HCT116 (cell line): ENCODE results near the gene TMEM98. TPM values are rescaled to one million over a fixed set of nuclear protein-coding genes. Genes with fewer than 3 reads are reported as not detected.

Experiments used
- ATAC-seq: fragments of 200-7000 bp; cut with Tn5 transposase; 2 replicates; pipeline ENCODE4 v1.9.1; 2020; ENCODE audit warnings: mild to moderate bottlenecking, moderate library complexity
- BruUV-seq: library from RNA; stranded (reverse); fragments of 400-500 nt; replicated peaks from 2 replicates; lab custom pipeline; 2021; lab: Mats Ljungman, UMichigan
- CTCF ChIA-PET: fragments of 300-600 bp; sonication (Branson Sonifier 250); formaldehyde crosslinking; loops from one replicate; lab custom pipeline; 2021; ENCODE audit warnings: antibody characterized with exemption; lab: Charles Lee
- POLR2A ChIA-PET: fragments of 300-600, 350-600 bp; sonication (Branson Sonifier 250); formaldehyde crosslinking; loops from one replicate; lab custom pipeline; 2021; ENCODE audit warnings: antibody characterized with exemption; lab: Charles Lee
- RAD21 ChIA-PET, 2 experiments: fragments of 300-600 bp; sonication (Branson Sonifier 250); formaldehyde crosslinking; loops; one replicate each; lab custom pipeline; 2023; ENCODE audit warnings: low total read pairs in 2 of 2; ENCODE audit not compliant: uncharacterized antibody in 2 of 2, unreplicated experiment in 2 of 2, low non-redundant PET in 1 of 2; lab: Charles Lee
- DNase-seq: peaks from one replicate; pipeline ENCODE4 v3.0.0-alpha.2; 2010; ENCODE audit warnings: low read depth, low spot score
- H2AFZ ChIP-seq: fragments of 200-600 bp; shearing (Covaris generic), sonication (generic); 2 replicates; pipeline ENCODE4 v1.6.1; 2017; ENCODE audit warnings: low read depth, mixed run types, mixed read lengths, antibody characterized with exemption, low read length; ENCODE audit not compliant: poor library complexity, severe bottlenecking
- H3K27ac ChIP-seq: 2 replicates; pipeline ENCODE4 v1.5.1; 2012; ENCODE audit warnings: low read depth, low read length
- H3K27me3 ChIP-seq: fragments of 200-600 bp; sonication (generic); 2 replicates; pipeline ENCODE4 v1.6.1; 2016; ENCODE audit warnings: mixed run types, low read length, mixed read lengths; ENCODE audit not compliant: insufficient read depth
- H3K36me3 ChIP-seq, 2 experiments: fragments of 200-500 bp in 1 of 2; fragments of 200-600 bp in 1 of 2; sonication (Bioruptor generic) in 1 of 2; sonication (generic) in 1 of 2; 2 replicates each; pipeline versions ENCODE4 v1.5.1 to v1.6.1; 2014 to 2016; ENCODE audit warnings: low read length in 2 of 2, inconsistent platforms in 1 of 2, mixed read lengths in 1 of 2, mixed run types in 1 of 2; ENCODE audit not compliant: insufficient read depth in 2 of 2, control insufficient read depth in 1 of 2
- H3K4me1 ChIP-seq, 2 experiments: fragments of 200-600 bp in 1 of 2; sonication (generic) in 1 of 2; 2 replicates each; pipeline versions ENCODE4 v1.5.1 to v1.6.1; 2012 to 2017; ENCODE audit warnings: low read length in 2 of 2, inconsistent platforms in 1 of 2, mild to moderate bottlenecking in 1 of 2, mixed read lengths in 1 of 2, mixed run types in 1 of 2, moderate library complexity in 1 of 2; ENCODE audit not compliant: insufficient read depth in 2 of 2, control insufficient read depth in 1 of 2
- H3K4me2 ChIP-seq: fragments of 200-600 bp; sonication (generic); 2 replicates; pipeline ENCODE4 v1.6.1; 2017; ENCODE audit warnings: mixed run types, low read length, mixed read lengths
- H3K4me3 ChIP-seq, 2 experiments: fragments of 200-600 bp in 1 of 2; sonication (generic) in 1 of 2; replicated peaks in 1 of 2; 2 replicates each; pipeline ENCODE4 v1.5.1; 2011 to 2016; ENCODE audit warnings: low read length in 2 of 2, control low read depth in 1 of 2, low read depth in 1 of 2, mild to moderate bottlenecking in 1 of 2, mixed read lengths in 1 of 2, mixed run types in 1 of 2
- H3K79me2 ChIP-seq: fragments of 200-600 bp; sonication (generic); 2 replicates; pipeline ENCODE4 v1.6.1; 2017; ENCODE audit warnings: mild to moderate bottlenecking, mixed run types, low read length, moderate library complexity, mixed read lengths; ENCODE audit not compliant: insufficient read depth
- H3K9ac ChIP-seq: fragments of 200-600 bp; sonication (generic); 2 replicates; pipeline ENCODE4 v1.6.1; 2016; ENCODE audit warnings: low read length, mixed read lengths
- H3K9me2 ChIP-seq: fragments of 200-600 bp; sonication (generic), shearing (Covaris generic); 2 replicates; pipeline ENCODE4 v1.6.1; 2017; ENCODE audit warnings: mixed run types, mild to moderate bottlenecking, moderate library complexity; ENCODE audit not compliant: insufficient read depth
- H3K9me3 ChIP-seq, 2 experiments: fragments of 200-500 bp in 1 of 2; fragments of 200-600 bp in 1 of 2; sonication (Bioruptor generic) in 1 of 2; sonication (generic) in 1 of 2; 2 replicates each; pipeline ENCODE4 v1.6.1; 2014 to 2017; ENCODE audit warnings: low read length in 2 of 2, mixed read lengths in 2 of 2, inconsistent platforms in 1 of 2, low read depth in 1 of 2, mild to moderate bottlenecking in 1 of 2, mixed run types in 1 of 2, moderate library complexity in 1 of 2; ENCODE audit not compliant: control insufficient read depth in 1 of 2, insufficient read depth in 1 of 2
- H4K20me1 ChIP-seq: fragments of 200-600 bp; sonication (generic), shearing (Covaris generic); 2 replicates; pipeline ENCODE4 v1.6.1; 2017; ENCODE audit warnings: mixed run types, mild to moderate bottlenecking, moderate library complexity; ENCODE audit not compliant: insufficient read depth
- ATF3 ChIP-seq: IDR thresholded peaks from 2 replicates; pipeline ENCODE4 v1.6.1; 2012
- CBX3 ChIP-seq: IDR thresholded peaks from 2 replicates; pipeline ENCODE4 v1.6.1; 2012; ENCODE audit warnings: low read depth
- CEBPB ChIP-seq: IDR thresholded peaks from 2 replicates; pipeline ENCODE4 v1.6.1; 2012; ENCODE audit warnings: low read depth
- CTCF ChIP-seq, 3 experiments: fragments of 200-600 bp in 1 of 3; sonication (generic) in 1 of 3; IDR thresholded peaks in 2 of 3; conservative IDR thresholded peaks in 1 of 3; 2 replicates each; pipeline ENCODE4 v1.5.1; 2012 to 2017; ENCODE audit warnings: low read depth in 2 of 3, low read length in 2 of 3, antibody characterized with exemption in 1 of 3, borderline replicate concordance in 1 of 3, control low read depth in 1 of 3, mild to moderate bottlenecking in 1 of 3, mixed read lengths in 1 of 3, mixed run types in 1 of 3, moderate library complexity in 1 of 3; ENCODE audit not compliant: insufficient read depth in 1 of 3
- EZH2 ChIP-seq: fragments of 200-600 bp; sonication (generic); IDR thresholded peaks from 2 replicates; pipeline ENCODE4 v1.6.1; 2017; ENCODE audit warnings: antibody characterized with exemption, mixed run types
- EZH2phosphoT487 ChIP-seq: fragments of 200-600 bp; IDR thresholded peaks from 2 replicates; pipeline ENCODE4 v1.6.1; 2018; ENCODE audit warnings: antibody characterized with exemption, borderline replicate concordance
- POLR2AphosphoS5 ChIP-seq: IDR thresholded peaks from 2 replicates; pipeline ENCODE4 v1.6.1; 2011; ENCODE audit warnings: mild to moderate bottlenecking, low read depth, low read length, moderate library complexity
- RAD21 ChIP-seq: IDR thresholded peaks from 2 replicates; pipeline ENCODE4 v1.6.1; 2012; ENCODE audit warnings: low read depth, mild to moderate bottlenecking
- SIN3A ChIP-seq: IDR thresholded peaks from 2 replicates; pipeline ENCODE4 v1.6.1; 2012; ENCODE audit warnings: low read depth
- SP1 ChIP-seq: IDR thresholded peaks from 2 replicates; pipeline ENCODE4 v1.6.1; 2012; ENCODE audit warnings: low read depth
- SRF ChIP-seq: IDR thresholded peaks from 2 replicates; pipeline ENCODE4 v1.6.1; 2012; ENCODE audit warnings: low read depth
- TCF7L2 ChIP-seq: IDR thresholded peaks from 2 replicates; pipeline ENCODE4 v1.7.0; 2011; ENCODE audit warnings: borderline replicate concordance, inconsistent platforms; ENCODE audit not compliant: insufficient read depth, insufficient read length; ENCODE audit errors: extremely low read depth
- ZFX ChIP-seq: fragments of 450-650 bp; IDR thresholded peaks from 2 replicates; pipeline ENCODE4 v1.6.1; 2017
- ZNF274 ChIP-seq: fragments of 200-500 bp; sonication (Bioruptor generic); IDR thresholded peaks from 2 replicates; pipeline ENCODE4 v1.6.1; 2014; ENCODE audit warnings: mild to moderate bottlenecking, low read depth, low read length, inconsistent platforms
- intact Hi-C: fragments of 100-400 bp; cut with micrococcal nuclease; formaldehyde crosslinking; loops from 2 replicates; pipeline ENCODE4 v1.10.0; 2022
- total RNA-seq: library from RNA; stranded (reverse); gene quantifications from one replicate; pipeline ENCODE4 v1.2.1, GENCODE V29; 2021; ENCODE audit not compliant: unreplicated experiment

Gene TMEM98
- total RNA-seq, 1 experiment from 2014 or later = 29.3 TPM

- BruUV-seq = no TSS peak
- no peaks in the 10 kb centered on the region for H3K9me3 ChIP-seq
- no peaks in the 10 kb centered on the region for H4K20me1 ChIP-seq
- no peaks in the 10 kb centered on the region for H3K36me3 ChIP-seq
- ATAC-seq (no peak), DNase-seq (no peak)
- no peaks in the 10 kb centered on the region for H3K9me2 ChIP-seq
- no peak overlapping the region for H2AFZ ChIP-seq
- no peak overlapping the region for H3K4me3 ChIP-seq
- POLR2A ChIA-PET = no interaction called here
- RAD21 ChIA-PET = no interaction called here
- no peak overlapping the region for H3K4me2 ChIP-seq
- H3K79me2 ChIP-seq = no peaks in the 10 kb centered on the region
- no peak for TF ChIP-seq TCF7L2
- no peak for TF ChIP-seq ZFX
- no peak for TF ChIP-seq CEBPB
- TF ChIP-seq EZH2phosphoT487 = no peak
- no peak for TF ChIP-seq EZH2
- no peak for TF ChIP-seq SP1
- TF ChIP-seq SRF = no peak
- no peak for TF ChIP-seq CBX3
- no peak for TF ChIP-seq POLR2AphosphoS5
- no peak for TF ChIP-seq RAD21
- no peak for TF ChIP-seq SIN3A
- TF ChIP-seq CTCF (IDR thresholded peaks at IDR 0.05 in 2 of 3, conservative IDR thresholded peaks at IDR 0.05 in 1 of 3; ENCODE audit: borderline replicate concordance in 1 of 3, insufficient read depth in 1 of 3, low read depth in 2 of 3, low read length in 2 of 3) = no peak
- TF ChIP-seq ZNF274 = no peak
- TF ChIP-seq ATF3 = no peak
- CTCF ChIA-PET = interaction anchor here (0.6 to 1.5 kb wide), 2 partner anchors 9 to 133 kb away, joined by 3 read pairs; no protein-coding TSS in a partner anchor
- H3K27me3 ChIP-seq = no peaks in the 10 kb centered on the region
- no peaks in the 10 kb centered on the region for H3K4me1 ChIP-seq
- intact Hi-C loops = no loop called here
- no peak overlapping the region for H3K27ac ChIP-seq
- no peak overlapping the region for H3K9ac ChIP-seq
These were observed 11.8 kb upstream of the TMEM98 start for GRCh38 chr17:32916134-32916533.
